ENCODE measurements around the gene HOXA11. TPM values are rescaled to one million over a fixed set of nuclear protein-coding genes. Genes with fewer than 3 reads are reported as not detected.
A peak's percentile ranks its signal among the peaks of the same experiment; 100 is the strongest.

The HOXA11 gene
- total RNA-seq, 1 experiment from 2014 or later, result not detected

DNA sequence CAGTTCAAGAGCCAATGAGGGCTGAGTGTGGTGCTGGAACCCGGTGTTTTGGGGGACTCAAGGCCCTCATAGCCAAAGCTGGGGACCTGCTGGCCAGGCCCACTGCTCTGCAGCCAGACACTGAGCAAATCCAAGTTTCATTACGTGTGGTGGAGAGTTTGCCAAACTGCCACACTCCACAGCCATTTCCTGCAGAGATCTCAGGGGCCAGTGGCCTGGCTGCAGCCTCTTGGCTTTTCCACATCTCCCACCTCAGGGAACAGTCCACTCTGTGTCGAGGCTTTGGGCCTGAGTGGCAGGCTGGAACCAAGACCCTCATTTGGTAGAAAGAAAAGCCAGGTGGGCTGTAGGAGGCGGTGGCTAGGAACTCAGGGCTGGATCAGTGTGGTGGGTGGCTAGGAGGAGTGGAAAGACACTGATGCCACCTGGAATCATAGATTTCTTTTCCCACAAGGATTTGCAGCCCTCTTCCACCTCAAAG is 3.2 kb downstream of the HOXA11 start:
- Mint-ChIP-seq H3K4me3 (no peak overlapping the region), H3K27me3 (ENCODE audit: low read depth) (peaks cover 100% of the 10 kb centered on the region), H3K27ac (no peak overlapping the region), H3K9me3 (peaks cover 2 to 23% of the 10 kb centered on the region in 2 experiments; a peak in 2 of 5 replicates), H3K4me1 (peaks cover 7 to 34% of the 10 kb centered on the region in 2 experiments), H3K36me3 (ENCODE audit: insufficient read depth in 1 of 3, low read depth in 3 of 3) (peaks cover 0 to 2% (median 0%) of the 10 kb centered on the region in 3 experiments; a peak in 3 of 7 replicates)
- no peak overlapping the region for H3K4ac ChIP-seq (ENCODE audit: low read depth, low read length)
- no CpG with 5 or more reads among the region's 4 CpGs for WGBS (ENCODE audit: extremely low coverage, insufficient read length, low lambda C conversion rate)
- TF ChIP-seq, protein P1, sequence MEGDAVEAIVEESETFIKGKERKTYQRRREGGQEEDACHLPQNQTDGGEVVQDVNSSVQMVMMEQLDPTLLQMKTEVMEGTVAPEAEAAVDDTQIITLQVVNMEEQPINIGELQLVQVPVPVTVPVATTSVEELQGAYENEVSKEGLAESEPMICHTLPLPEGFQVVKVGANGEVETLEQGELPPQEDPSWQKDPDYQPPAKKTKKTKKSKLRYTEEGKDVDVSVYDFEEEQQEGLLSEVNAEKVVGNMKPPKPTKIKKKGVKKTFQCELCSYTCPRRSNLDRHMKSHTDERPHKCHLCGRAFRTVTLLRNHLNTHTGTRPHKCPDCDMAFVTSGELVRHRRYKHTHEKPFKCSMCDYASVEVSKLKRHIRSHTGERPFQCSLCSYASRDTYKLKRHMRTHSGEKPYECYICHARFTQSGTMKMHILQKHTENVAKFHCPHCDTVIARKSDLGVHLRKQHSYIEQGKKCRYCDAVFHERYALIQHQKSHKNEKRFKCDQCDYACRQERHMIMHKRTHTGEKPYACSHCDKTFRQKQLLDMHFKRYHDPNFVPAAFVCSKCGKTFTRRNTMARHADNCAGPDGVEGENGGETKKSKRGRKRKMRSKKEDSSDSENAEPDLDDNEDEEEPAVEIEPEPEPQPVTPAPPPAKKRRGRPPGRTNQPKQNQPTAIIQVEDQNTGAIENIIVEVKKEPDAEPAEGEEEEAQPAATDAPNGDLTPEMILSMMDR (conservative IDR thresholded peaks at IDR 0.05), result no peak
- no peaks in the 10 kb centered on the region for H4K20me1 ChIP-seq (ENCODE audit: control insufficient read depth, insufficient read depth, insufficient read length)
- H3K9ac ChIP-seq (ENCODE audit: extremely low read depth, insufficient read length, low read length), result no peak overlapping the region
- H4K8ac ChIP-seq (replicated peaks; ENCODE audit: insufficient read length, low read depth, low read length), result no peak overlapping the region
- no peak overlapping the region for H2BK20ac ChIP-seq (ENCODE audit: low read depth, low read length, poor library complexity, severe bottlenecking)
- no peak overlapping the region for H4K5ac ChIP-seq (ENCODE audit: insufficient read length, low read depth, low read length)
- H3T11ph ChIP-seq (ENCODE audit: low read length), result no peak overlapping the region
- no peak overlapping the region for H3K23ac ChIP-seq (ENCODE audit: insufficient read length, low read depth, low read length)
- H3K79me2 ChIP-seq (ENCODE audit: insufficient read depth, low read length), result no peaks in the 10 kb centered on the region
- H2BK15ac ChIP-seq (ENCODE audit: low read depth, low read length), result no peak overlapping the region
- peaks cover 96% of the 10 kb centered on the region for H3K27me3 ChIP-seq (ENCODE audit: insufficient read depth, low read length)
- H3K4me2 ChIP-seq (ENCODE audit: insufficient read depth, insufficient read length, low read length), result no peak overlapping the region
- H3K18ac ChIP-seq (ENCODE audit: insufficient read length, low read depth, low read length), result no peak overlapping the region
- H2BK120ac ChIP-seq (ENCODE audit: low read depth, low read length, poor library complexity, severe bottlenecking), result no peak overlapping the region
- no peak overlapping the region for H4K91ac ChIP-seq (ENCODE audit: insufficient read length, low read depth, low read length)
- H2AK5ac ChIP-seq (ENCODE audit: insufficient read length, low read length), result no peak overlapping the region
- H2AFZ ChIP-seq (ENCODE audit: low read length), result no peak overlapping the region
- peak; percentile 17 for DNase-seq
- no peak overlapping the region for H2BK12ac ChIP-seq (ENCODE audit: insufficient read length, low read depth, low read length)
- H3K9me3 ChIP-seq (ENCODE audit: control insufficient read depth, low read depth, low read length), result no peaks in the 10 kb centered on the region
- H3K14ac ChIP-seq (ENCODE audit: insufficient read depth, low read length), result no peak overlapping the region
- no peaks in the 10 kb centered on the region for H3K79me1 ChIP-seq (ENCODE audit: insufficient read depth, low read depth, low read length, poor library complexity, severe bottlenecking)
- no peaks in the 10 kb centered on the region for H3K23me2 ChIP-seq (ENCODE audit: insufficient read length, low read depth, low read length, poor library complexity, severe bottlenecking)
- H2BK5ac ChIP-seq (ENCODE audit: insufficient read length, low read length), result no peak overlapping the region
- no peak overlapping the region for H3K56ac ChIP-seq (ENCODE audit: insufficient read length, low read depth, low read length)
- H3K27ac ChIP-seq (ENCODE audit: insufficient read length, low read depth, low read length), result no peak overlapping the region
- H3K4me1 ChIP-seq (ENCODE audit: insufficient read depth, low read length), result no peaks in the 10 kb centered on the region

Data from H9 (cell line).